GM23338 (cell line): Measurements from ENCODE around the gene KDM4B. TPM values are rescaled to one million over a fixed set of nuclear protein-coding genes. Genes with fewer than 3 reads are reported as not detected.

Experiments used
- ATAC-seq: fragments of 200-7000 bp; cut with Tn5 transposase; 3 replicates; pipeline ENCODE4 v1.9.1; 2020
- DNase-seq: peaks from one replicate; pipeline ENCODE4 v3.0.0-alpha.2; 2015; ENCODE audit warnings: low spot score
- H2AFZ ChIP-seq: fragments of 200-600 bp; sonication (generic); 2 replicates; pipeline ENCODE4 v1.8.0; 2016; ENCODE audit warnings: antibody characterized with exemption, mild to moderate bottlenecking, moderate library complexity
- H3F3A ChIP-seq: fragments of 200-600 bp; sonication (generic); replicated peaks from 2 replicates; pipeline ENCODE4 v1.8.0; 2017; ENCODE audit warnings: antibody characterized with exemption, mixed run types, low read depth
- H3K27ac ChIP-seq: fragments of 200-600 bp; sonication (generic); 2 replicates; pipeline ENCODE4 v1.6.1; 2016; ENCODE audit warnings: low read depth
- H3K27me3 ChIP-seq: fragments of 200-600 bp; sonication (generic); 2 replicates; pipeline ENCODE4 v1.8.0; 2016; ENCODE audit warnings: mild to moderate bottlenecking, mixed run types, moderate library complexity; ENCODE audit not compliant: insufficient read depth
- H3K36me3 ChIP-seq: fragments of 200-600 bp; sonication (generic); 2 replicates; pipeline ENCODE4 v1.8.0; 2016; ENCODE audit warnings: mild to moderate bottlenecking; ENCODE audit not compliant: insufficient read depth
- H3K4me1 ChIP-seq: fragments of 200-600 bp; sonication (generic); 2 replicates; pipeline ENCODE4 v1.8.0; 2016; ENCODE audit warnings: mild to moderate bottlenecking, moderate library complexity; ENCODE audit not compliant: insufficient read depth
- H3K4me2 ChIP-seq: fragments of 200-600 bp; sonication (generic); 2 replicates; pipeline ENCODE4 v1.7.1; 2017; ENCODE audit warnings: mixed run types
- H3K4me3 ChIP-seq: fragments of 200-600 bp; sonication (generic); 2 replicates; pipeline ENCODE4 v1.6.1; 2016; ENCODE audit warnings: mixed run types
- H3K79me2 ChIP-seq: fragments of 200-600 bp; sonication (generic); replicated peaks from 2 replicates; pipeline ENCODE4 v1.8.0; 2017; ENCODE audit warnings: mild to moderate bottlenecking; ENCODE audit not compliant: insufficient read depth
- H3K9me2 ChIP-seq: fragments of 200-600 bp; sonication (generic); 2 replicates; pipeline ENCODE4 v1.8.0; 2017; ENCODE audit not compliant: insufficient read depth
- H4K20me1 ChIP-seq: fragments of 200-600 bp; sonication (generic); replicated peaks from 2 replicates; pipeline ENCODE4 v1.8.0; 2017; ENCODE audit warnings: mild to moderate bottlenecking; ENCODE audit not compliant: insufficient read depth
- H3K27ac Mint-ChIP-seq: 2 replicates; pipeline ENCODE4 v1.8.0; 2020; ENCODE audit warnings: inconsistent platforms, mild to moderate bottlenecking, moderate library complexity, mixed read lengths
- H3K27me3 Mint-ChIP-seq: 3 replicates; pipeline ENCODE4 v1.8.0; 2022; ENCODE audit warnings: low read depth, mild to moderate bottlenecking, moderate library complexity, mixed read lengths, inconsistent platforms; ENCODE audit not compliant: insufficient read depth, poor library complexity
- H3K36me3 Mint-ChIP-seq: 3 replicates; pipeline ENCODE4 v1.8.0; 2021; ENCODE audit warnings: low read depth, mild to moderate bottlenecking, inconsistent platforms, moderate library complexity, mixed read lengths
- H3K4me1 Mint-ChIP-seq: 3 replicates; pipeline ENCODE4 v1.8.0; 2020; ENCODE audit warnings: mild to moderate bottlenecking, inconsistent platforms, mixed read lengths
- H3K4me3 Mint-ChIP-seq: 3 replicates; pipeline ENCODE4 v1.8.0; 2021; ENCODE audit warnings: moderate library complexity, mild to moderate bottlenecking, inconsistent platforms, mixed read lengths
- H3K9me3 Mint-ChIP-seq: 3 replicates; pipeline ENCODE4 v1.8.0; 2020; ENCODE audit warnings: moderate library complexity, mild to moderate bottlenecking, inconsistent platforms, mixed read lengths
- CREB1 ChIP-seq: fragments of 250-450 bp; sonication (Bioruptor Pico); IDR thresholded peaks from 2 replicates; pipeline ENCODE4 v1.5.0; 2020; ENCODE audit warnings: low read depth, mild to moderate bottlenecking, moderate library complexity
- EZH2 ChIP-seq: fragments of 200-600 bp; sonication (generic); IDR thresholded peaks from one replicate; pipeline ENCODE4 v1.8.0; 2017; ENCODE audit warnings: antibody characterized with exemption, mild to moderate bottlenecking, low read depth; ENCODE audit not compliant: unreplicated experiment
- EZH2phosphoT487 ChIP-seq: fragments of 200-600 bp; sonication (generic); IDR thresholded peaks from one replicate; pipeline ENCODE4 v1.8.1; 2018; ENCODE audit warnings: antibody characterized with exemption; ENCODE audit not compliant: unreplicated experiment
- JUNB ChIP-seq: IDR thresholded peaks from one replicate; pipeline ENCODE4 v1.6.1; 2016; ENCODE audit warnings: antibody characterized with exemption; ENCODE audit not compliant: unreplicated experiment
- NANOG ChIP-seq: IDR thresholded peaks from 2 replicates; pipeline ENCODE4 v1.6.1; 2016; ENCODE audit warnings: antibody characterized with exemption, borderline replicate concordance
- POLR2AphosphoS5 ChIP-seq: IDR thresholded peaks from 2 replicates; pipeline ENCODE4 v1.6.1; 2016; ENCODE audit warnings: antibody characterized with exemption, low read depth
- STAT1 ChIP-seq: IDR thresholded peaks from one replicate; pipeline ENCODE4 v1.6.1; 2016; ENCODE audit warnings: antibody characterized with exemption; ENCODE audit not compliant: unreplicated experiment
- ZNF114 ChIP-seq: fragments of 250-450 bp; sonication (Bioruptor Pico); IDR thresholded peaks from 2 replicates; pipeline ENCODE4 v1.5.0; 2020; ENCODE audit warnings: mild to moderate bottlenecking, moderate library complexity
- ZNF331 ChIP-seq: fragments of 250-450 bp; sonication (Bioruptor Pico); IDR thresholded peaks from 2 replicates; pipeline ENCODE4 v1.5.0; 2020; ENCODE audit warnings: low read depth, mild to moderate bottlenecking, moderate library complexity
- polyA plus RNA-seq: library from polyadenylated mRNA; unstranded; fragments of >200 nt; fragmentation: Nextera tagmentation; extraction: Ambion mirVana; gene quantifications from 2 replicates; pipeline ENCODE4 v1.2.1, GENCODE V29; 2016
- total RNA-seq: library from RNA; depleted of rRNA; stranded (reverse); fragments of >200 nt; shearing (Covaris generic); gene quantifications from 2 replicates; pipeline ENCODE4 v1.2.3, GENCODE V29; 2014
- TF ChIP-seq, protein P1 (sequence below): IDR thresholded peaks from one replicate; pipeline ENCODE4 v1.6.1; 2018; ENCODE audit warnings: antibody characterized with exemption; ENCODE audit not compliant: unreplicated experiment
- TF ChIP-seq, protein P2 (sequence below): IDR thresholded peaks from 2 replicates; pipeline ENCODE4 v1.6.1; 2016; ENCODE audit warnings: antibody characterized with exemption
- TF ChIP-seq, protein P3 (sequence below), 2 experiments: fragments of 200-600 bp in 1 of 2; sonication (generic) in 1 of 2; conservative IDR thresholded peaks; 2 replicates each; pipeline versions ENCODE4 v1.5.1 to v1.6.1; 2016 to 2017; ENCODE audit warnings: antibody characterized with exemption in 2 of 2, low read depth in 2 of 2, mild to moderate bottlenecking in 2 of 2, moderate library complexity in 1 of 2
- TF ChIP-seq, protein P4 (sequence below): fragments of 250-450 bp; sonication (Bioruptor Pico); IDR thresholded peaks from 2 replicates; pipeline ENCODE4 v1.5.0; 2020; ENCODE audit warnings: mild to moderate bottlenecking, moderate library complexity

The KDM4B gene
- total and polyA plus RNA-seq, 2 experiments from 2014 or later: 9.1 to 27.6 TPM

DNA sequence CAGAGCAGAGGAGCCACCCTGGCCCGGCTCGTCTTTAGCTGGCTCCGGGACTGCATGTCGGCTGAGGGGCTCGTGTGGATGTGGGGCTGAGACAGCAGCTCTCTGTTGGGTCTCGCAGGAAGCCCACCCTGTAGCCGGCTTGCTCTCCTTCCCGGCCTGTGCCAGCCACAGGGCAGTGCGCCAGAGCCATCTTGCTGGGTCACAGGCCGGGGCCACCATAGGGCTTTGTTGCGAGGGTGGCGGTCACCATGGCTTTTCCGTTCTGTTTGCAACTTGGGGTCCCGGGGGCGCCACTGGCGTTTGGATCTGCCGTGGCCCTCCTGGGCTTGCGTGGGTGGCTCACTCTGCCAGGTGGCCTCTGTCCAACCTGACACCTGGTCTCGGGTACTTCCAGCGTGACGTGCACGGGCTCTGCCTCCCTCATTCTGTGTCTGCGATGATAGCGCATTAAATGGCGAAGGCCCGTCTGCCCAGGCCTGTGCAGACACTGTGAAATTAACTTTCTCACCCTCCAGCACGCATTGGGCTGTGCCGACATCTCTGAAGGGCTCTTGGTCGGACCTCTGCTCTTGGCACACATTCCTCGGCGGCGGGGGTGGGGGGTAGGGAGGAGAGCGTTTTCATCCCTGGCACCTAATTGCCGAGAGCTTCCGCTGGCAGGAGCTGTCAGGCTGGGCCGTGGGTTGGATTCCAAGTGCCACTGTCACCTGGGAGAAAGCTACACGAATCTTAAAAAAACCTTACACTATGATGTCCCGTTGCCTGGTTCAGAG is 95.1 kb downstream of the KDM4B start:
- no peaks in the 10 kb centered on the region for H3F3A ChIP-seq
- TF ChIP-seq ZNF331 (CRISPR knock-in tag) (no peak), EZH2phosphoT487 (no peak), POLR2AphosphoS5 (no peak), EZH2 (no peak), JUNB (no peak), NANOG (no peak), ZNF114 (CRISPR knock-in tag) (no peak), CREB1 (CRISPR knock-in tag) (no peak), STAT1 (no peak)
- TF ChIP-seq, protein P1, sequence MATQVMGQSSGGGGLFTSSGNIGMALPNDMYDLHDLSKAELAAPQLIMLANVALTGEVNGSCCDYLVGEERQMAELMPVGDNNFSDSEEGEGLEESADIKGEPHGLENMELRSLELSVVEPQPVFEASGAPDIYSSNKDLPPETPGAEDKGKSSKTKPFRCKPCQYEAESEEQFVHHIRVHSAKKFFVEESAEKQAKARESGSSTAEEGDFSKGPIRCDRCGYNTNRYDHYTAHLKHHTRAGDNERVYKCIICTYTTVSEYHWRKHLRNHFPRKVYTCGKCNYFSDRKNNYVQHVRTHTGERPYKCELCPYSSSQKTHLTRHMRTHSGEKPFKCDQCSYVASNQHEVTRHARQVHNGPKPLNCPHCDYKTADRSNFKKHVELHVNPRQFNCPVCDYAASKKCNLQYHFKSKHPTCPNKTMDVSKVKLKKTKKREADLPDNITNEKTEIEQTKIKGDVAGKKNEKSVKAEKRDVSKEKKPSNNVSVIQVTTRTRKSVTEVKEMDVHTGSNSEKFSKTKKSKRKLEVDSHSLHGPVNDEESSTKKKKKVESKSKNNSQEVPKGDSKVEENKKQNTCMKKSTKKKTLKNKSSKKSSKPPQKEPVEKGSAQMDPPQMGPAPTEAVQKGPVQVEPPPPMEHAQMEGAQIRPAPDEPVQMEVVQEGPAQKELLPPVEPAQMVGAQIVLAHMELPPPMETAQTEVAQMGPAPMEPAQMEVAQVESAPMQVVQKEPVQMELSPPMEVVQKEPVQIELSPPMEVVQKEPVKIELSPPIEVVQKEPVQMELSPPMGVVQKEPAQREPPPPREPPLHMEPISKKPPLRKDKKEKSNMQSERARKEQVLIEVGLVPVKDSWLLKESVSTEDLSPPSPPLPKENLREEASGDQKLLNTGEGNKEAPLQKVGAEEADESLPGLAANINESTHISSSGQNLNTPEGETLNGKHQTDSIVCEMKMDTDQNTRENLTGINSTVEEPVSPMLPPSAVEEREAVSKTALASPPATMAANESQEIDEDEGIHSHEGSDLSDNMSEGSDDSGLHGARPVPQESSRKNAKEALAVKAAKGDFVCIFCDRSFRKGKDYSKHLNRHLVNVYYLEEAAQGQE: no peak
- TF ChIP-seq, protein P2, sequence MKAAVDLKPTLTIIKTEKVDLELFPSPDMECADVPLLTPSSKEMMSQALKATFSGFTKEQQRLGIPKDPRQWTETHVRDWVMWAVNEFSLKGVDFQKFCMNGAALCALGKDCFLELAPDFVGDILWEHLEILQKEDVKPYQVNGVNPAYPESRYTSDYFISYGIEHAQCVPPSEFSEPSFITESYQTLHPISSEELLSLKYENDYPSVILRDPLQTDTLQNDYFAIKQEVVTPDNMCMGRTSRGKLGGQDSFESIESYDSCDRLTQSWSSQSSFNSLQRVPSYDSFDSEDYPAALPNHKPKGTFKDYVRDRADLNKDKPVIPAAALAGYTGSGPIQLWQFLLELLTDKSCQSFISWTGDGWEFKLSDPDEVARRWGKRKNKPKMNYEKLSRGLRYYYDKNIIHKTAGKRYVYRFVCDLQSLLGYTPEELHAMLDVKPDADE: no peak
- TF ChIP-seq, protein P3, sequence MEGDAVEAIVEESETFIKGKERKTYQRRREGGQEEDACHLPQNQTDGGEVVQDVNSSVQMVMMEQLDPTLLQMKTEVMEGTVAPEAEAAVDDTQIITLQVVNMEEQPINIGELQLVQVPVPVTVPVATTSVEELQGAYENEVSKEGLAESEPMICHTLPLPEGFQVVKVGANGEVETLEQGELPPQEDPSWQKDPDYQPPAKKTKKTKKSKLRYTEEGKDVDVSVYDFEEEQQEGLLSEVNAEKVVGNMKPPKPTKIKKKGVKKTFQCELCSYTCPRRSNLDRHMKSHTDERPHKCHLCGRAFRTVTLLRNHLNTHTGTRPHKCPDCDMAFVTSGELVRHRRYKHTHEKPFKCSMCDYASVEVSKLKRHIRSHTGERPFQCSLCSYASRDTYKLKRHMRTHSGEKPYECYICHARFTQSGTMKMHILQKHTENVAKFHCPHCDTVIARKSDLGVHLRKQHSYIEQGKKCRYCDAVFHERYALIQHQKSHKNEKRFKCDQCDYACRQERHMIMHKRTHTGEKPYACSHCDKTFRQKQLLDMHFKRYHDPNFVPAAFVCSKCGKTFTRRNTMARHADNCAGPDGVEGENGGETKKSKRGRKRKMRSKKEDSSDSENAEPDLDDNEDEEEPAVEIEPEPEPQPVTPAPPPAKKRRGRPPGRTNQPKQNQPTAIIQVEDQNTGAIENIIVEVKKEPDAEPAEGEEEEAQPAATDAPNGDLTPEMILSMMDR (conservative IDR thresholded peaks at IDR 0.05; ENCODE audit: low read depth in 2 of 2): no peak
- TF ChIP-seq, protein P4, sequence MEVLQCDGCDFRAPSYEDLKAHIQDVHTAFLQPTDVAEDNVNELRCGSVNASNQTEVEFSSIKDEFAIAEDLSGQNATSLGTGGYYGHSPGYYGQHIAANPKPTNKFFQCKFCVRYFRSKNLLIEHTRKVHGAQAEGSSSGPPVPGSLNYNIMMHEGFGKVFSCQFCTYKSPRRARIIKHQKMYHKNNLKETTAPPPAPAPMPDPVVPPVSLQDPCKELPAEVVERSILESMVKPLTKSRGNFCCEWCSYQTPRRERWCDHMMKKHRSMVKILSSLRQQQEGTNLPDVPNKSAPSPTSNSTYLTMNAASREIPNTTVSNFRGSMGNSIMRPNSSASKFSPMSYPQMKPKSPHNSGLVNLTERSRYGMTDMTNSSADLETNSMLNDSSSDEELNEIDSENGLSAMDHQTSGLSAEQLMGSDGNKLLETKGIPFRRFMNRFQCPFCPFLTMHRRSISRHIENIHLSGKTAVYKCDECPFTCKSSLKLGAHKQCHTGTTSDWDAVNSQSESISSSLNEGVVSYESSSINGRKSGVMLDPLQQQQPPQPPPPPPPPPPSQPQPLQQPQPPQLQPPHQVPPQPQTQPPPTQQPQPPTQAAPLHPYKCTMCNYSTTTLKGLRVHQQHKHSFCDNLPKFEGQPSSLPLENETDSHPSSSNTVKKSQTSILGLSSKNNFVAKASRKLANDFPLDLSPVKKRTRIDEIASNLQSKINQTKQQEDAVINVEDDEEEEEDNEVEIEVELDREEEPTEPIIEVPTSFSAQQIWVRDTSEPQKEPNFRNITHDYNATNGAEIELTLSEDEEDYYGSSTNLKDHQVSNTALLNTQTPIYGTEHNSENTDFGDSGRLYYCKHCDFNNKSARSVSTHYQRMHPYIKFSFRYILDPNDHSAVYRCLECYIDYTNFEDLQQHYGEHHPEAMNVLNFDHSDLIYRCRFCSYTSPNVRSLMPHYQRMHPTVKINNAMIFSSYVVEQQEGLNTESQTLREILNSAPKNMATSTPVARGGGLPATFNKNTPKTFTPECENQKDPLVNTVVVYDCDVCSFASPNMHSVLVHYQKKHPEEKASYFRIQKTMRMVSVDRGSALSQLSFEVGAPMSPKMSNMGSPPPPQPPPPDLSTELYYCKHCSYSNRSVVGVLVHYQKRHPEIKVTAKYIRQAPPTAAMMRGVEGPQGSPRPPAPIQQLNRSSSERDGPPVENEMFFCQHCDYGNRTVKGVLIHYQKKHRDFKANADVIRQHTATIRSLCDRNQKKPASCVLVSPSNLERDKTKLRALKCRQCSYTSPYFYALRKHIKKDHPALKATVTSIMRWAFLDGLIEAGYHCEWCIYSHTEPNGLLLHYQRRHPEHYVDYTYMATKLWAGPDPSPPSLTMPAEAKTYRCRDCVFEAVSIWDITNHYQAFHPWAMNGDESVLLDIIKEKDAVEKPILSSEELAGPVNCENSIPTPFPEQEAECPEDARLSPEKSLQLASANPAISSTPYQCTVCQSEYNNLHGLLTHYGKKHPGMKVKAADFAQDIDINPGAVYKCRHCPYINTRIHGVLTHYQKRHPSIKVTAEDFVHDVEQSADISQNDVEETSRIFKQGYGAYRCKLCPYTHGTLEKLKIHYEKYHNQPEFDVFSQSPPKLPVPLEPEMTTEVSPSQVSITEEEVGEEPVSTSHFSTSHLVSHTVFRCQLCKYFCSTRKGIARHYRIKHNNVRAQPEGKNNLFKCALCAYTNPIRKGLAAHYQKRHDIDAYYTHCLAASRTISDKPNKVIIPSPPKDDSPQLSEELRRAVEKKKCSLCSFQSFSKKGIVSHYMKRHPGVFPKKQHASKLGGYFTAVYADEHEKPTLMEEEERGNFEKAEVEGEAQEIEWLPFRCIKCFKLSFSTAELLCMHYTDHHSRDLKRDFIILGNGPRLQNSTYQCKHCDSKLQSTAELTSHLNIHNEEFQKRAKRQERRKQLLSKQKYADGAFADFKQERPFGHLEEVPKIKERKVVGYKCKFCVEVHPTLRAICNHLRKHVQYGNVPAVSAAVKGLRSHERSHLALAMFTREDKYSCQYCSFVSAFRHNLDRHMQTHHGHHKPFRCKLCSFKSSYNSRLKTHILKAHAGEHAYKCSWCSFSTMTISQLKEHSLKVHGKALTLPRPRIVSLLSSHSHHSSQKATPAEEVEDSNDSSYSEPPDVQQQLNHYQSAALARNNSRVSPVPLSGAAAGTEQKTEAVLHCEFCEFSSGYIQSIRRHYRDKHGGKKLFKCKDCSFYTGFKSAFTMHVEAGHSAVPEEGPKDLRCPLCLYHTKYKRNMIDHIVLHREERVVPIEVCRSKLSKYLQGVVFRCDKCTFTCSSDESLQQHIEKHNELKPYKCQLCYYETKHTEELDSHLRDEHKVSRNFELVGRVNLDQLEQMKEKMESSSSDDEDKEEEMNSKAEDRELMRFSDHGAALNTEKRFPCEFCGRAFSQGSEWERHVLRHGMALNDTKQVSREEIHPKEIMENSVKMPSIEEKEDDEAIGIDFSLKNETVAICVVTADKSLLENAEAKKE (CRISPR knock-in tag): no peak
- H3K9me3 Mint-ChIP-seq: peaks cover 11% of the 10 kb centered on the region
- H3K27ac Mint-ChIP-seq: no peak overlapping the region; the same call in 1 of the 2 replicates
- 0 out of 2 replicates have a peak, but pooled peaks cover 6% of the 10 kb centered on the region for H3K36me3 ChIP-seq
- 0 out of 3 replicates have a peak, but pooled peaks cover 3% of the 10 kb centered on the region for H3K4me1 Mint-ChIP-seq
- no peak overlapping the region for H3K4me2 ChIP-seq
- H3K9me2 ChIP-seq: no peaks in the 10 kb centered on the region
- no peak overlapping the region for H3K27ac ChIP-seq
- DNase-seq: no peak
- no peak for ATAC-seq
- H3K27me3 Mint-ChIP-seq: peaks cover 7% of the 10 kb centered on the region
- no peaks in the 10 kb centered on the region for H3K27me3 ChIP-seq
- H3K4me1 ChIP-seq: no peaks in the 10 kb centered on the region
- H3K79me2 ChIP-seq: no peaks in the 10 kb centered on the region
- H3K36me3 Mint-ChIP-seq: peaks cover 27% of the 10 kb centered on the region
- no peak overlapping the region for H3K4me3 Mint-ChIP-seq
- H3K4me3 ChIP-seq: no peak overlapping the region
- no peak overlapping the region for H2AFZ ChIP-seq
- no peaks in the 10 kb centered on the region; the same call in none of the 2 replicates for H4K20me1 ChIP-seq
